ENCODE results near the gene LGR5. TPM values are rescaled to one million over a fixed set of nuclear protein-coding genes. Genes with fewer than 3 reads are reported as not detected.

Gene LGR5
- total and polyA plus RNA-seq, 2 of the 8 experiments (the other 6 are each of a cell fraction or from before 2014, with no cell fraction given), result 0.08 to 0.19 TPM

- no peak for TF ChIP-seq CHD7 (IDR thresholded peaks at IDR 0.05; ENCODE audit: insufficient replicate concordance, low read length)
- no peak for TF ChIP-seq USF2 (IDR thresholded peaks at IDR 0.05; ENCODE audit: low read length)
- TF ChIP-seq NANOG (IDR thresholded peaks at IDR 0.05; ENCODE audit: insufficient read depth, low read depth, low read length, poor library complexity, severe bottlenecking), result no peak
- no peak for TF ChIP-seq YY1 (IDR thresholded peaks at IDR 0.05; ENCODE audit: low read depth, low read length)
- TF ChIP-seq SIRT6 (IDR thresholded peaks at IDR 0.05; ENCODE audit: low read length), result no peak
- TF ChIP-seq KDM5A (IDR thresholded peaks at IDR 0.05; ENCODE audit: low read length), result no peak
- no peak for TF ChIP-seq RXRA (IDR thresholded peaks at IDR 0.05; ENCODE audit: insufficient read depth, low read depth, low read length)
Measured at GRCh38 chr12:71400481-71400880, 39.1 kb upstream of the LGR5 start (continued).
